Measurements from ENCODE around the gene VPS8. TPM values are rescaled to one million over a fixed set of nuclear protein-coding genes. Genes with fewer than 3 reads are reported as not detected.

Gene VPS8
- total RNA-seq, 4 donors from 2014 or later, result 31.0 to 39.0 (median 32.6) TPM

DNA sequence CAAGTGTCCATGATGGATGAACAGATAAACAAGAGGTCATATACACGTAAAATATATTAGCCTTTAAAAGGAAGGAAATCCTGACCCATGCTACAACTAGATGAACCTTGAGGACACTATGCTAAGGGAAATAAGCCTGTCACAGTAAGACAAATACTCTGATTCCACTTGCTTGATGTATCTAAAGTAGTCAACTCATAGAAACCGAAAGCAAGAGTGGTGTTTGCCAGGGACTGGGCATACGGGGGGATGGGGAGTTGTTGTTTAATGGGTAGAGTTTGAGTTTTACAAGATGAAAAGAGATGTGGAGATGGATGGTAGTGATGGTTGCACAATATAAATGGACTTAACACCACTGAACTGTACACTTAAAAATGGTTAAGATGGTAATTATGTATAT is 275.5 kb downstream of the VPS8 start:
- Histone ChIP-seq H3K4me1 (peaks cover 0 to 47% (median 42%) of the 10 kb centered on the region in 4 donors), H3K27ac (replicated peaks in 1 of 4) (no peak overlapping the region), H3K9me3 (no peaks in the 10 kb centered on the region), H3K4me3 (no peak overlapping the region), H3K27me3 (no peaks in the 10 kb centered on the region), H3K36me3 (peaks cover 0 to 10% (median 5%) of the 10 kb centered on the region in 4 donors)
- DNase-seq (ENCODE audit: extremely low spot score), result no peak
- intact Hi-C loops (cut with DNase I), result loop anchor here (5.0 kb wide), 1 partner anchor 65 kb away; the partner anchor contains the start of gene C3orf70
- WGBS, result 67% methylated on average over 3 of the region's 3 CpGs
- TF ChIP-seq POLR2A (IDR thresholded peaks at IDR 0.05; ENCODE audit: low read depth) (no peak), POLR2AphosphoS5 (IDR thresholded peaks at IDR 0.05) (no peak), EP300 (IDR thresholded peaks at IDR 0.05) (no peak)
- TF ChIP-seq, protein P1, sequence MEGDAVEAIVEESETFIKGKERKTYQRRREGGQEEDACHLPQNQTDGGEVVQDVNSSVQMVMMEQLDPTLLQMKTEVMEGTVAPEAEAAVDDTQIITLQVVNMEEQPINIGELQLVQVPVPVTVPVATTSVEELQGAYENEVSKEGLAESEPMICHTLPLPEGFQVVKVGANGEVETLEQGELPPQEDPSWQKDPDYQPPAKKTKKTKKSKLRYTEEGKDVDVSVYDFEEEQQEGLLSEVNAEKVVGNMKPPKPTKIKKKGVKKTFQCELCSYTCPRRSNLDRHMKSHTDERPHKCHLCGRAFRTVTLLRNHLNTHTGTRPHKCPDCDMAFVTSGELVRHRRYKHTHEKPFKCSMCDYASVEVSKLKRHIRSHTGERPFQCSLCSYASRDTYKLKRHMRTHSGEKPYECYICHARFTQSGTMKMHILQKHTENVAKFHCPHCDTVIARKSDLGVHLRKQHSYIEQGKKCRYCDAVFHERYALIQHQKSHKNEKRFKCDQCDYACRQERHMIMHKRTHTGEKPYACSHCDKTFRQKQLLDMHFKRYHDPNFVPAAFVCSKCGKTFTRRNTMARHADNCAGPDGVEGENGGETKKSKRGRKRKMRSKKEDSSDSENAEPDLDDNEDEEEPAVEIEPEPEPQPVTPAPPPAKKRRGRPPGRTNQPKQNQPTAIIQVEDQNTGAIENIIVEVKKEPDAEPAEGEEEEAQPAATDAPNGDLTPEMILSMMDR (IDR thresholded peaks at IDR 0.05), result no peak

DNA sequence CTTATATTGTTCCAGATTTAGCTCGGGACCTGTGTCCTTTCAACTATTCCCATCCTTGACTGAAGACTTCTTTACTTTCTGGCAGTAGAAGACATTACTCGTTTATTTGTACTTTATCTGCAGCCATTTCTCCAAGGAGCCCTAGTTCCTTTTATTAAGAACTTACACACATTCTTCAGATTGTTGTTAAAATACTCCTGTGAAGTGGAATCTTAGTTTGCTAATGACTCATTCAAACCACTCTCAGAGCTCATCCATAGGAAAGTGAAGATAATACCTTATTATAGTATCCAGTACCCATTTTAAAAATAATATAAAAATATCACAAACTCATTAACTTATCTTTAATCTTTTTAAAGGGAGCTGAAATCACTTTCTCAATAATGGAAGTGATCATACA is 277.4 kb downstream of the VPS8 start:
- DNase-seq (ENCODE audit: extremely low spot score), result no peak
- no peak overlapping the region for H3K4me3 ChIP-seq
- no peaks in the 10 kb centered on the region for H3K36me3 ChIP-seq
- H3K27me3 ChIP-seq, result no peaks in the 10 kb centered on the region
- TF ChIP-seq POLR2AphosphoS5 (IDR thresholded peaks at IDR 0.05), result no peak
- no peak for TF ChIP-seq EP300 (IDR thresholded peaks at IDR 0.05)
- no peak for TF ChIP-seq POLR2A (IDR thresholded peaks at IDR 0.05; ENCODE audit: low read depth)
- TF ChIP-seq, protein P1 (IDR thresholded peaks at IDR 0.05), result no peak
- WGBS, result 47% methylated on average over 2 of the region's 2 CpGs
- H3K27ac ChIP-seq (replicated peaks in 1 of 4), result no peak overlapping the region
- intact Hi-C loops (cut with DNase I), result loop anchor here (5.0 kb wide), 1 partner anchor 63 kb away; the partner anchor contains the start of gene C3orf70
- H3K9me3 ChIP-seq, result no peaks in the 10 kb centered on the region
- peaks cover 0 to 48% (median 43%) of the 10 kb centered on the region in 4 donors for H3K4me1 ChIP-seq

GRCh38 chr3:185089751-185090150 is 277.8 kb downstream of the VPS8 start:
- Histone ChIP-seq H3K4me3 (no peak overlapping the region), H3K4me1 (peaks cover 0 to 48% (median 43%) of the 10 kb centered on the region in 4 donors), H3K9me3 (no peaks in the 10 kb centered on the region), H3K27me3 (no peaks in the 10 kb centered on the region), H3K36me3 (no peaks in the 10 kb centered on the region), H3K27ac (replicated peaks in 1 of 4) (no peak overlapping the region)
- intact Hi-C loops (cut with DNase I), result loop anchor here (5.0 kb wide), 1 partner anchor 63 kb away; the partner anchor contains the start of gene C3orf70
- TF ChIP-seq, protein P1 (IDR thresholded peaks at IDR 0.05), result no peak
- TF ChIP-seq EP300 (IDR thresholded peaks at IDR 0.05) (no peak), POLR2A (IDR thresholded peaks at IDR 0.05; ENCODE audit: low read depth) (no peak), POLR2AphosphoS5 (IDR thresholded peaks at IDR 0.05) (no peak)
- no peak for DNase-seq (ENCODE audit: extremely low spot score)

DNA sequence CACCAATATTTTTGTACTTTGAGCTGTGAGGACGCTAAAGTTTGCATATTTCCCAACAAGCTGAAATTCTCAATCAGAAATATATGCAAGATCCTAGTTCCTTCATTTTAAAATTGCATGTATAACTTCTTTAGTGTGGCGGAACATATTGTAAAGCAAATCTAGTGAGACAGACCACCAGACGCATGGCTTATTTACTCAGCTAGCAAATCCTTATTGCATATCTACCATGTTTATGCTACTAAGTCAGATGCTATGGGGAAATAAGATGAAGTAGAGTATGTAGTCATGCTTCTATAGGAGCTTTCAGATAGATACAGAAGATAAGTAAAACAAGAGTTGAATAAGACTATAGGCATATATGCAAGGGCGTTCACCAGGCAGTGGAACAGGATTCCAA is 278.8 kb downstream of the VPS8 start:
- intact Hi-C loops (cut with DNase I), result no loop called here
- 92% methylated on average over 4 of the region's 4 CpGs for WGBS
- Histone ChIP-seq H3K4me1 (peaks cover 0 to 44% (median 40%) of the 10 kb centered on the region in 4 donors), H3K27me3 (no peaks in the 10 kb centered on the region), H3K36me3 (no peaks in the 10 kb centered on the region), H3K9me3 (no peaks in the 10 kb centered on the region), H3K27ac (replicated peaks in 1 of 4) (no peak overlapping the region), H3K4me3 (no peak overlapping the region)
- TF ChIP-seq POLR2AphosphoS5 (IDR thresholded peaks at IDR 0.05) (no peak), EP300 (IDR thresholded peaks at IDR 0.05) (no peak), POLR2A (IDR thresholded peaks at IDR 0.05; ENCODE audit: low read depth) (no peak)
- TF ChIP-seq, protein P1 (IDR thresholded peaks at IDR 0.05), result no peak
- DNase-seq (ENCODE audit: extremely low spot score), result no peak

GRCh38 chr3:185093116-185093515 is 281.1 kb downstream of the VPS8 start:
- TF ChIP-seq POLR2A (IDR thresholded peaks at IDR 0.05; ENCODE audit: low read depth) (no peak), EP300 (IDR thresholded peaks at IDR 0.05) (no peak), POLR2AphosphoS5 (IDR thresholded peaks at IDR 0.05) (no peak)
- TF ChIP-seq, protein P1 (IDR thresholded peaks at IDR 0.05), result no peak
- DNase-seq (ENCODE audit: extremely low spot score), result no peak
- H3K27me3 ChIP-seq, result no peaks in the 10 kb centered on the region
- intact Hi-C loops (cut with DNase I), result no loop called here
- H3K36me3 ChIP-seq, result no peaks in the 10 kb centered on the region
- no peak overlapping the region for H3K4me3 ChIP-seq
- peaks cover 0 to 38% (median 32%) of the 10 kb centered on the region in 4 donors for H3K4me1 ChIP-seq
- H3K27ac ChIP-seq (replicated peaks in 1 of 4), result no peak overlapping the region
- H3K9me3 ChIP-seq, result no peaks in the 10 kb centered on the region
